GM20431 (cell line): ENCODE results near the gene COL19A1.

Source experiments
- in situ Hi-C: fragments of 300-500 bp; cut with MseI, MboI; formaldehyde crosslinking; loops from one replicate; pipeline ENCODE4 v1.15.0; 2020; ENCODE audit warnings: low sequenced_read_pairs; ENCODE audit not compliant: unreplicated experiment

The COL19A1 gene

GRCh38 chr6:70252604-70253003 lies 386.2 kb downstream of the COL19A1 start:
- in situ Hi-C loops = no loop called here

- in situ Hi-C loops = no loop called here
Measured at GRCh38 chr6:70253923-70254322, 387.6 kb downstream of the COL19A1 start.

DNA sequence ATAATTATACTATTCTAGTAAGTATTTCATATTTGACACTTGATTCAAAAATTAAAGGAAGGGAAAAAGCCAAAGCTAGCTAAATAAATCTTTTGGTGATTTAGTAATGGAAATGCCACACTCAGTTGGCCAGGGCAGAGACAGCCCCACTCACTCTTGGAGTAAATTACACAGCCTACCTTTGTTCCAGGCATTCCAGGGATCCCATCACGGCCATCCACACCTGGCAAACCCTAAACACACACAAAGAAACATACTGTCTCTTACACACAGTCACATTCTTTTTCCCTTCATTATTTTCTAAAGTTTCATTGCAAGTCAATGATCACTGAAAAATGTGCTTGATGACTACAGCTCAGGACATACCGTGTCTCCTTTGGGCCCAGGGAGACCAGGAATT lies 388.4 kb downstream of the COL19A1 start:
- in situ Hi-C loops = no loop called here

GRCh38 chr6:70257768-70258273 lies 391.5 kb downstream of the COL19A1 start:
- in situ Hi-C loops = no loop called here

GRCh38 chr6:70258483-70258882 lies 392.1 kb downstream of the COL19A1 start:
- in situ Hi-C loops = no loop called here
